Measurements from ENCODE around the gene PCSK7.
"Not testable (repeated sequence)": the region's sequence is repeated elsewhere in the genome, so short reads cannot be mapped to it uniquely, and the experiment has no call there.

The PCSK7 gene

DNA sequence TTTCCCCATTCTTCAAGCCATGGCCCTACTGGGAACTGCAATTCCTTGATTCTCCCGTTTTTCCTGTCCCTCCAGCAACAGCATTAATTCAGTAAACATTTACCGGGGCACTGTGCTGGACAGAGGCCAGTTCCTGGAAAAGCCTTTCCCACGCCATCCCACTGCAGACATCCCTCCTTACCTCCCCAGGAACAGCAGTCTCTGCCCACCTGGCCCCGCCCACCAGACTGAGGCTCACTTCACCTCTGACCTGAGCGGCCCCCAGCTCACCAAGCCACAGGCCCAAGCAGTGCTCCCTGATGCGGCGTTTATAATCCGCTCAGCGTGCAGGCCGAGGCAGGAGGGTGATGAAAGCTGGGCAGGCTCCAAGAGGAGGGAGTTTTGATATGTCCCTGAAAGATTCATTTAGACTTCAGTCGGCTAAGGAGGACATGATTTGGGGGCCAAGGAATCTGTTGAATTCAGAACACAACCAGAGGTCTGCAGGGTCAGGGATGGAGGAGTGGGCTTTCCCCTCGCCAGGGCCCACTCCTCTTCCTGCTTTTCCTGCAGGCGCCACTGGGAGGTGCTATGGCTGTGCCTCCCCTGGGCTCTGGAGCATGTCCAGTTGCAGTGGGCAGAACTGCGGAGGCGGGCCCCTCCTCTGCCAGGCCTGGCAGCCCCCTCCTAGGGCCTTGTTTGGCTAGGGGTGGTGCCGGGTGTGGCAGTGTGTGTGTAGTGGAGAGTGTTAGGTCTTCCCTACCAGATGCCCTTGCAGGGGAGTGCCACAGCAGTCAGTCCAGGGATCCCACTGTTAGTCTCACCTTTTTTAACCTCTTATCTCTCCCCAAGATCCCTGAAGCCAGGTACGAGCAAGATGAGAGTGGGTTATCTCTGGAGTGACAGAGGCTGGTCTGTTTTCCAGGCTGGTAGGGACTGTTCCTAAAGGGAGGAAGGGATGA, 34.1 kb downstream of the PCSK7 start:
- no peak for DNase-seq

DNA sequence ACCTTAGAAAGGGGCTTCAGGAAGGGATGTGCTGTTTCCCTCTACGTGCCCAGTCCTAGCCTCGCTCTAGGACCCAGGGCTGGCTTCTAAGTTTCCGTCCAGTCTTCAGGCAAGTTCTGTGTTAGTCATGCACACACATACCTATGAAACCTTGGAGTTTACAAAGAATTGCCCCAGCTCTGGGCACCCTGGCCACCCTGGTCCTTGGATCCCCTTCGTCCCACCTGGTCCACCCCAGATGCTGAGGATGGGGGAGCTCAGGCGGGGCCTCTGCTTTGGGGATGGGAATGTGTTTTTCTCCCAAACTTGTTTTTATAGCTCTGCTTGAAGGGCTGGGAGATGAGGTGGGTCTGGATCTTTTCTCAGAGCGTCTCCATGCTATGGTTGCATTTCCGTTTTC, 34.9 kb downstream of the PCSK7 start:
- no peak for DNase-seq

DNA sequence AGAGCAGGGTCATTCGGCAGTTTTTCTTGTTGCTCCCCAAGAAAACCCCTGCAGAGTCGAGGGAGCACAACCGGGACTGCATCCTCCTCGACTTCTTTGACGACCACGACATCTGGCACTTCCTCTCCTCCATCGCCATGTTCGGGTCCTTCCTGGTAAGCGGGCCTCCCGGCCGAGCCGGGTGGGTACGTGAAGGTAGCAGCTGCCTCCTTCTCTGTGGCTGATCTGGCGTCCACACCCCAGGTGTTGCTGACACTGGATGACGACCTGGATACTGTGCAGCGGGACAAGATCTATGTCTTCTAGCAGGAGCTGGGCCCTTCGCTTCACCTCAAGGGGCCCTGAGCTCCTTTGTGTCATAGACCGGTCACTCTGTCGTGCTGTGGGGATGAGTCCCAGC, 36.1 kb downstream of the PCSK7 start:
- DNase-seq: no peak

DNA sequence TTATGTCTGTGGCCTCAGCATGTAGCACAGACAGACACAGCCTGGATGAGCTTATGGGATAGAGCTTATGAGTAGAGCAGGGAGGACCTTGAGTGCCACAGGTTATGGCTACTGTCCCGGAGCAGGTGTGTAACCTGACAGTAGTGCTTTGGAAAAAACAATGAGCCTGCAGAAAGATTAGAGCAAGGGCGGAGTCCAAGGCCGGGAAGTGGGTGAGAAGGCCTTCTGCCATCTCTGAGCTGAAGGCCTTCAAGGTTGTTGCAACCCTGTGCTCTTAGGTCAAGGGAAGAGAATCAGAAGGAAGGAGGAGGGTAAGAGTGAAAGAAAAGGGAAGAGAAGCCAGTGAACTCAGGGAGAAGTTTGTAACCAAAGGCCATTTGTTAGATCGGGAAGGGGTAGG, 36.6 kb downstream of the PCSK7 start:
- DNase-seq: no peak

DNA sequence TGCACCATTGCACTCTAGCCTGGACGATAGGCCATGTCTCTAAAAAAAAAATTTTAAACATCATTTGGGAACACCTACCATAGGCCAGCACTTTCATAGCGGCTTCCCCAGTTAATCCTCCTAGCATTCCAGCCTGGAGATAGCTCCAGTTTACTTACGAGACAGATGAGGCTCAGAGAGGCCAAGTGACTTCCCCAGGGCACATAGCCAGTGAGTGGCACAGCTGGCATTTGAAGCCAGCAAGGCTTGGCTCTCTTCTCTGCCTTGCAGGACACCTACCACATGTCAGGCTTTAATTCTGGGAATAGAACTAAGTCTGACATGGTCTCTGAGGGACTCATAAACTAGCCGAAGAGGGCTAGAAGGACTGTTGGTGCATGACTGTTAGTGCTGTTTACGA, 37.6 kb downstream of the PCSK7 start:
- no peak for DNase-seq

DNA sequence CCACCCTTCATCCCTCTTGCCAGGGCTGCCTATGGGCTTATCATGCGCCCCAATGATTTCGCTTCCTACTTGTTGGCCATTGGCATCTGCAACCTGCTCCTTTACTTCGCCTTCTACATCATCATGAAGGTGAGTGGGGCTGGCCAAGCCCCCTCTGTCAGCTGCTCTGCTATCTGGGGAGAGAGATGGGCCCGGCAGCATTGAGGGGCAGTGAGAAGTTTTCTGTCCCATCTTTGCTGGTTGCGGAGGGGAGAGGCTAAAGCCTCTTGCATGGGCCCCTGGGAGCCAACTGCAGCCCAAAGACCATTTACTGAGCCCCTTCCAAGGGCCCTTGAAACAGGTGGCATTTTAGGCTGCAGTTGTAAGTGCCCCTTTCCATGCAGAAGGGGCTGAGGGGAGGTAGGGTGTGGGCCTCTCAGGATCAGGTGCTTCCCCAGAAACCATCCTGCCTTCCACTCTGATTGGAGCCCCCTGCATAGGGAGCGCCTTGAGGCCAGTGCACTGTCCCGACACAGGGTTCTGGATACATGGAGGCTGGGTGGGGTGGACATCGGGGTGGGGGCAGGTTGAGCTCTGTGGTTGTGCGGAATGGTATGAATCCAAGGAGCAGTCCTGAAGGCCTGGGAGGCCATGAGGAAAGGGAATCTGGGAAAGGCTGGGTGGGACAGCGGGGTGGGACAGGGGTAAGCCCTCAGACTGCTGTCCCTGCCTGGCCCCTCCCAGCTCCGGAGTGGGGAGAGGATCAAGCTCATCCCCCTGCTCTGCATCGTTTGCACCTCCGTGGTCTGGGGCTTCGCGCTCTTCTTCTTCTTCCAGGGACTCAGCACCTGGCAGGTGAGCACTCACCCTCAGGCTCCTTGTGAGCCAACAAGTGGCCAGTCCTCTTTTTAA, 38.5 kb downstream of the PCSK7 start:
- DNase-seq: no peak

DNA sequence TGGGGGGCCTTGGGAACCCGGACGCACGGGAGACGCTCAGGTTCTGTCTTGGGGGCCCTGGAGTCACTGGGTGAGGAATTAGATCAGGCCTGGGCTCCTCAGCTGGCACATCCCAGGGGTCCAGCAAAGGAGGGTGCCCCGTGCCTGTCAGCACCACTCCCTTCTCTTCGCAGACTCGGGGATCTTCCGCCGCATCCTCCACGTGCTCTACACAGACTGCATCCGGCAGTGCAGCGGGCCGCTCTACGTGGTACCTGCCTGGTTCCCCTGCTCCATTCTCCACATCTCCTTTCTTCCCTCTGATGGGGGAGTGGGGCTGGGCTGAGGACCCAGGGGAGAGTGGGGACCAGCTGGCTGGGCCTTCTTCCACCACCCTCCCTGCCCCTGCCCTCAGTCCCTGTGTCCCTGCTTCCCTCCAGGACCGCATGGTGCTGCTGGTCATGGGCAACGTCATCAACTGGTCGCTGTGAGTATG, 39.4 kb downstream of the PCSK7 start:
- no peak for DNase-seq

DNA sequence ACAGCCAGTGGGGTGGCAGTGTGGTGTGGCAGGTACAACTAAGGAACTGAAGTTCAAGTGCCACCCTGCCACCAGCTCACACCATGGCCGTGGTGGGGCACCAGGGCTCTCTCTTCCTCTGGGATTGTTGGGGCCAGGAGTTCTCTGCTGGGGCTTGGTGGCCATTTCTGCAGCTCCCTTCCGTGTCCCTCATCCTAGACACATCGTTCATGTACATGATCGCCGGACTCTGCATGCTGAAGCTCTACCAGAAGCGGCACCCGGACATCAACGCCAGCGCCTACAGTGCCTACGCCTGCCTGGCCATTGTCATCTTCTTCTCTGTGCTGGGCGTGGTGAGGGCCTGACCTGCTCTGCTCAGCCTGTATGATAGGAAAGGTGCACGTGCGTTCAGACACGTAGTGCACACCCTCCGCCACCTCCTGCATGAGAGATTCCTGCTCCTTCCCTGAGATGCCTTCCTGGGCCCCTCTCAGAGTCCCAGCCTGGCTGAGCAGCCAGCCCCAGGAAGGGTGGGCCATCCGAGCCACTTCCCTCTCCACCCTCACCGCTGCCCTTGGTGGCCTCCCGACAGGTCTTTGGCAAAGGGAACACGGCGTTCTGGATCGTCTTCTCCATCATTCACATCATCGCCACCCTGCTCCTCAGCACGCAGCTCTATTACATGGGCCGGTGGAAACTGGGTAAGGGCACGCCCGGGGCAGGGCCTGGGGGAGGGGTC, 40.0 kb downstream of the PCSK7 start:
- DNase-seq: no peak

DNA sequence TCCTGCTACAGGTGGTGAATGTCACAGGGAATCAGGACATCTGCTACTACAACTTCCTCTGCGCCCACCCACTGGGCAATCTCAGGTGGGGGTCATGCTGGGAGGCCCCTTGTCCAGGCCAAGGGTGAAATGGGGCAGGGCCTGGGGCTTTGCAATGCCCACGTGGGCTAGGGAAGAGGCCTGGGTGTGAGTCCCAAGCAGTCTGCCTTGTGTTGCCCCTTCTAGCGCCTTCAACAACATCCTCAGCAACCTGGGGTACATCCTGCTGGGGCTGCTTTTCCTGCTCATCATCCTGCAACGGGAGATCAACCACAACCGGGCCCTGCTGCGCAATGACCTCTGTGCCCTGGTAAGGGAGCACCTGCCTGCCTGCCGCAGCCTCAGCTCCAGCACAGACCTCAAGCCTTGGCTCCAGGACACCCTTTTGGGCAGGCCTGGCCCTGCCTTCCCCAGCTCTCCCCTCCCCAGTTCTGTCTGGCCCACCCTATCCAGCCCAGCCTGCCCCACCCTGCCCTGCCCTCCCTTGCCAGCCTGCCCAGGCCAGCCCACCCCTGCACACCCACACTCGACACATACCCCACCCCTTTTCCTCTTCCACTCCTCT, 41.8 kb downstream of the PCSK7 start:
- no peak for DNase-seq

DNA sequence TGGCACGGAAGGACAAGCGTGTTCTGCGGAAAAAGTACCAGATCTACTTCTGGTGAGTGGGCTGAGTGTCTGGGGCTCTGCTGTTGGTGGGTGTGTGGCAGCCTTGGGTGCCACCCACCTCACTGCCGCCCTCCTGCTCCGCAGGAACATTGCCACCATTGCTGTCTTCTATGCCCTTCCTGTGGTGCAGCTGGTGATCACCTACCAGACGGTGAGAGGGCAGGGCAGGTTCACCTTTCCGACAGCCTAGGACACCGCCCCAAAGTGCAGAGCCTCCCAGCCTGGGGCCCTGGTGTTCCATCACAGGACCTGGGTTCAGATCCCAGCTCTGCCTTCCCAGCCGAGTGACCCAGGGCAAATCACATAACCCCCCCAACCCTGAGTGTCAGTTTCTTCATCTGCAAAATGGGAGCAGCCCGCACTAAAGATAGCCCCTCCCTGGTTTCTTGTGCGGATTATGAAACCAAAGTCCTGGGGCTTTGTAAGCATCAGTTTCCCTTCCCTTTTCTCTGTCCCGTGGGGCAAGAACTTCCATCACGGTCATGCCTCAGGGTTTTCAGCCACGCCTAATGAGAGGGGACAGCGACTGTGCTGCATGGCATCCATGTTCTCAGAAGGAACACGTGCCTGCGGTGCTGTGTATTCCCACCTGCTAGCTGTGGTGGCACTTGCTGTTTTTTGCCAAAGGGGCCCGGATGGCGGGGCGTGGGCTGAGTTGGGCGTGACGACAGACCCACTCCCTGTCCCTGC, 42.5 kb downstream of the PCSK7 start:
- DNase-seq: no peak

DNA sequence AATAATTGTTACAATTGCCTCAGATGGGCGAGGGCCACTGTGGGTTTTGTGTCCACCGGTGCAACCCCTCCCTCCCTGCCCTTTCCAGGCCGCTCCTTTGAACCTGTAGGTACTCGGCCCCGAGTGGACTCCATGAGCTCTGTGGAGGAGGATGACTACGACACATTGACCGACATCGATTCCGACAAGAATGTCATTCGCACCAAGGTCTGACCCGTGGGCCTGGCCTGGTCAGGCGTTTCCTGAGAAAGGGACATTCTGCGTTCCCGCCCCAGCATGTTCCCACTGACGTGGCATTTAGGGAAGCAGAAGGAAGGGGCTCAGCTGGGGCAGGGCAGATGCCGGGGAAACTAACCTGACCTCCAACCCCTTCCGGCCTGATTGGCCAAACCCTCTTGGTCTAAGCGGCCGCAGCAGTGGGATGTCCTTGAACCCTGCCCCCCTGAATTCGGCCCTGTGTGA, 43.2 kb downstream of the PCSK7 start:
- no peak for DNase-seq

DNA sequence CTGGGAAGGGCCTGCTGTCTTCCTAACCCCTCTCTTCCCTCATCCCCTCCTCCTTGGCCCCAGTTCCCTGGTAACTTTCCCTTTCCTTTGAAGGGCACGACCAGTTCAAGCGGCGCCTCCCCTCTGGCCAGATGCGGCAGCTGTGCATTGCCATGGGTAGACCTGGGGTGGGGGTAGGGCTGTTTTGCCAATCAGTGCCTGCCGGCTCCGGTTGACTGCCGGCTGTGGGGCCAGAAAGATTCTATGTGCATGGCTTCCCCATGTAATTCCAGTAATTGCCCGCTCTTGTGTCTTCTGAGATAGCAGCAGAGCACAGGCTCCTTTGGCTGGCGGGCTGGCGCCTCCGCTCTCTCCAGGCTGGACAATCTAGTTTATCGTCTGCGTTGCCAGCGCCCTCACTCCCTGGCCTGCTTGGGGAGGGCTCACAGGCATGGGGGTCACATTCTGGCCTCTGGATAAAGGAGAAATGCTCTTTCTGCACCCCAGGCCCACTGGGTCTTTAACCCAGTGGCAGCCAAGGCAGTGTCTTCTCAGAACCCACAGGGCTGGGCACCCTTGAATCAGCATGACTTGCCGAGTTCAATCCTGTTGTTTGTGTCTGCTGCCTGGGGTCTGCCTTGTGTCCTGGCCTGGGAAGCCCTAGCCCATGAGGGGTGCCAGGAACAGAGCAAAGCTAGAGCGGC, 43.9 kb downstream of the PCSK7 start:
- DNase-seq: no peak

DNA sequence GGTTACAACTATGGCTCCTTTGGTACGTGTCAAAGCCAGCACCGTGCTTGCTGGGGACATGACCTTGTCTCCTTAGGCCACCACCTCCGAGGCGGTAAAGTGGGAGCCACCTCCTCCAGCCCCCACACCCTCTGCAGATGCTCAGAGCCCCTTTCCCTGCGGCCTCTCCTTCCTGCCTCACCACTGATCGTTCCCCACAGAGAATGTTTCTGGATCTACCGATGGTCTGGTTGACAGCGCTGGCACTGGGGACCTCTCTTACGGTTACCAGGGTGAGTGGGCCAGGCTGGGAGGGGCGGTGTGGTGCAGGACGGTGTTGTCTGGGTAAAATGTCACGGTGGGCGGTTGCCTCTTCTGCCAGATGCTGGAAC, 44.5 kb downstream of the PCSK7 start:
- no peak for DNase-seq

DNA sequence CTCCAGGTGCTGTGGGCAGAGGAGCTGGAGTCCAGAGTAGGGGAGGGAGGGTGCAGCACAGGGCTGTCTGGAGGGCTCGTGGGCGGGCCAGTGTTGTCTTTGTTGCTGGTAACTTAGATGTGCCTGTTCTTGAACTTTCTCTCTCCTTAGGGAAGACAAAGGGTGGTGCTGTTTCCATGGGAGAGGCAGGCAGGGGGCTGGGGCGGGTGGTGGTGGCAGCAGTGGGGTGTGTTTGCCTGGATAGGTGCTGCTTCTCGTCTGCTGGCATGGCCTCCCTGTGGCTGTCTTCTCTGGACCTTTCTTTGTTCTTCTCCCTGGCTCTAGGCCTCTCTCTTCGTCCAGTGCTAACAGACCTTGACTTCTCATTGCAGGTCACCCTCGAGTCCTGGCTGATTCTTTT, 44.9 kb downstream of the PCSK7 start:
- DNase-seq: no peak

DNA sequence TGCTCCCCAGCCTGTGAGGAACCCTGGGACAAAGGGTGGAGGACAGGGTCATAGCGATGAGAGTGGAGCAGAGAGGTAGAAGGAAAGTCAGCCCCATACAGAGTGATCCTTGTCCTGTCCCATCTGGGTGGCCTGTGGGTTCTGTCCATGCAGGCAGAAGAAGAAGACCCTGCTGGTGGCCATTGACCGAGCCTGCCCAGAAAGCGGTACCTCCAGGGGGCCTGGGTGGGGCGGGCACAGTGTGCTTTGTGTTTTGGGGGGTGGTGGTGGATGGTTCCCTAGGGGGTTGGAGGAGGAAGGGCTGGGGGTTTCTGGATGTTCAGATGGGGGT, 45.5 kb downstream of the PCSK7 start:
- no peak for DNase-seq

DNA sequence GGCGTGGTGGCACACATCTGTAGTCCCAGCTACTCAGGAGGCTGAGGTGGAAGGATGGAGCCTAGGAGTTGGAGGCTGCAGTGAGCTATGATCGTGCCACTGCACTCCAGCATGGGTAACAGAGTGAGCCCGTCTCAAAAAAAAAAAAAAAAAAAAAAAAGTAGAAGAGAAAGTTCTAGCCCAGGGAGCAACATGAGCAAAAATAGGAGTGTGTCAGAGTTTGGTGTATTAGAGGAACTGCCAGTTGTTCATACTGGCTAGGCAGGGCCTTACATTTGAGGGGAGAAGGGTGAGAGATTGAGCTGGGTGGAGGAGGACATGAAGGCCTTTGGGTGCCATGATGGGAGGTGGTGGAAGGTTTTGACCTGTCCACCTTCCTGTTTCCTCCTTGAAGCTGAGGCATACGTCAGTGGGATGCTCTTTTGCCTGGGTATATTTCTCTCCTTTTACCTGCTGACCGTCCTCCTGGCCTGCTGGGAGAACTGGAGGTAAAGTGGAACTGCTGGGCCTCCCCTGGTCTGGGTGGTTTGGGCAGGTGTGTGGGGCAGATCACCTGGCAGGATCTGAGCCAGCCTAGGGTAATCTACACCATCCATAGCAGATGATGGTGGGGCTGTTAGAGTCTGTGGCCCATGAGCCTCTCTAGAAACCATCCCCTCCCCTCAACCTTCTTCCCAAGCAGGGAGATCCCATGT, 46.0 kb downstream of the PCSK7 start:
- DNase-seq: no peak

DNA sequence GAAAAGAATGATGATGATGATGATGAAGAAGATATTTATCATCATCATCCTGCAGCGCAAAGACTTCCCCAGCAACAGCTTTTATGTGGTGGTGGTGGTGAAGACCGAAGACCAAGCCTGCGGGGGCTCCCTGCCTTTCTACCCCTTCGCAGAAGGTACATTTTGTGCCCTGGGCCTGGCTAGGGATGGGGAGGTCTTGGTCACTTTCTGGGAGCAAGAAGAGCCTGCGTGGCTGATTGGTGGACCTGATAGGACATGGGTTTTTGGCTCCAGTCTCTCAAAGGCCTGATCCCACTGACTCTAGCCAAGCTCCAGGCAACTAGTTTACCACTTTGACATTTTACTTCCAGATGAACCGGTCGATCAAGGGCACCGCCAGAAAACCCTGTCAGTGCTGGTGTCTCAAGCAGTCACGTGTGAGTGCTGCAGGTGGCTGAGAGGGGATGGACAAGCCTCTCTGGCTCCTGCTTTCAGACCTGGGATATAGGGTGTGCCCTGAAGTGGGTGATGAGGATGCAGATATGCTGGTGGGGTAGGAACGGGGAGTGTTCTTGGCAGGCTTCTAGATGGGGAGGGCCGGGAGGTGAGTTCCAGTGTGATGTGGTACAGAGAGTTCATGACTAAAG, 48.0 kb downstream of the PCSK7 start:
- no peak for DNase-seq

DNA sequence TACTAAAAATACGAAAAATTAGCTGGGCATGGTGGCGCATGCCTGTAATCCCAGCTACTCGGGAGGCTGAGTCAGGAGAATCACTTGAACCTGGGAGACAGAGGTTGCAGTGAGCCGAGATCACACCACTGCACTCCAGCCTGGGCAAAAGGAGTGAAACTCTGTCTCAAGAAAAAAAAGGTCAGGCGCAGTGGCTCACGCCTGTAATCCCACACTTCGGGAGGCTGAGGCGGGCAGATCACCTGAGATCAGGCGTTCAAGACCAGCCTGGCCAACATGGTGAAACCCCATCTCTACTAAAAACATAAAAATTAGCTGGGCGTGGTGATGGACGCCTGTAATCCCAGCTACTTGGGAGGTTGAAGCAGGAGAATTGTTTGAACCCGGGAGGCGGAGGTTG, 48.7 kb downstream of the PCSK7 start:
- not testable (repeated sequence) for DNase-seq

DNA sequence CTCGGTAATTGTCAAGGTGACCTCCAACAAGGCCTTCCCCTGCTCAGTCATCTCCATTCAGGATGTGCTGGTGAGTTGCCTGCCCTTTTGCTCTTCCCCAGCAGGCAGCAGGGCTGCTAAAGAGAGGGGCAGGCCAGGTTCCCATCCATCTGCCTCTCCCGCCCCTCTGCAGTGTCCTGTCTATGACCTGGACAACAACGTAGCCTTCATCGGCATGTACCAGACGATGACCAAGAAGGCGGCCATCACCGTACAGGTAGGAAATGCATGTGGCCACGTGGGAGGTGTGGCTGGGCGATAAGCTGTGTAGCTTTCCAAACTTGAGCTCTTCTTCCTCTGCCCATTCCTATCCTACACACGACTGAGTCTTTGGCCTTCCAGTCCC, 49.3 kb downstream of the PCSK7 start:
- DNase-seq: no peak
